ENCODE results near the gene UGT1A6.

DNA sequence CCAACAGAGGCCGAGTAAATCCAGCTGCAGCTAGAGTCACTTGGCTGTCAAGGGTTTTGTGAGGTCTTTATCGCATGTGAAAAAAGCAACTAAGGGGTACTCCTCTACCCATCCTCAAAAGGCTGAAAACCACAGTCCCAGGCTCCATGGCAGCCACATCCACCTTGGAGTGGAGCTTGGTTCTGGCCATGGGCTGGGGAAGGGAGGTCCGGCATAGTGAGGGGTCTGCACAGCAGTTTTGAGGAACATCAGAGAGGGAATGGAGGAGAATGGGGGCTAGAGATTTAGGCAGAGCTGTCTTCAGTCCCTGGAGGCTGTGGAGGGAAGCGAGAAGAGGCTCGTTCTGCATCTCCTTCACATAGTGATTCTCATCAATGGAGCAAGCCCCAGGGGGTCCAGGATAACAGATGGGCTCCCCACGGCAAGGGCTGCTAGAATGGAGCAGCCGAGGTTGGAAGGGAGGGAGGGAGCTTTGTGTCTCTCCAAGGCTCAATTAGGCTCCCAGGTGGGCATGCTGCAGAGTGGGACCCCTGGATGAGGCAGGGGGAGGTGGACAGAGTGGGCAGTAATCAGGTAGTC, 106.5 kb downstream of the UGT1A6 start:
- TF ChIP-seq ZZZ3 (CRISPR knock-in tag; IDR thresholded peaks at IDR 0.05; ENCODE audit: borderline replicate concordance) (no peak), GABPA (IDR thresholded peaks at IDR 0.05; ENCODE audit: low read depth, low read length) (no peak), GABPA (CRISPR knock-in tag; IDR thresholded peaks at IDR 0.05; ENCODE audit: low read depth) (no peak), TARDBP (CRISPR knock-in tag; IDR thresholded peaks at IDR 0.05) (no peak), NFYB (CRISPR knock-in tag; IDR thresholded peaks at IDR 0.05) (no peak), ZBTB7A (CRISPR knock-in tag; IDR thresholded peaks at IDR 0.05) (no peak), DNMT1 (CRISPR knock-in tag; IDR thresholded peaks at IDR 0.05) (no peak)
- TF ChIP-seq, protein P1, sequence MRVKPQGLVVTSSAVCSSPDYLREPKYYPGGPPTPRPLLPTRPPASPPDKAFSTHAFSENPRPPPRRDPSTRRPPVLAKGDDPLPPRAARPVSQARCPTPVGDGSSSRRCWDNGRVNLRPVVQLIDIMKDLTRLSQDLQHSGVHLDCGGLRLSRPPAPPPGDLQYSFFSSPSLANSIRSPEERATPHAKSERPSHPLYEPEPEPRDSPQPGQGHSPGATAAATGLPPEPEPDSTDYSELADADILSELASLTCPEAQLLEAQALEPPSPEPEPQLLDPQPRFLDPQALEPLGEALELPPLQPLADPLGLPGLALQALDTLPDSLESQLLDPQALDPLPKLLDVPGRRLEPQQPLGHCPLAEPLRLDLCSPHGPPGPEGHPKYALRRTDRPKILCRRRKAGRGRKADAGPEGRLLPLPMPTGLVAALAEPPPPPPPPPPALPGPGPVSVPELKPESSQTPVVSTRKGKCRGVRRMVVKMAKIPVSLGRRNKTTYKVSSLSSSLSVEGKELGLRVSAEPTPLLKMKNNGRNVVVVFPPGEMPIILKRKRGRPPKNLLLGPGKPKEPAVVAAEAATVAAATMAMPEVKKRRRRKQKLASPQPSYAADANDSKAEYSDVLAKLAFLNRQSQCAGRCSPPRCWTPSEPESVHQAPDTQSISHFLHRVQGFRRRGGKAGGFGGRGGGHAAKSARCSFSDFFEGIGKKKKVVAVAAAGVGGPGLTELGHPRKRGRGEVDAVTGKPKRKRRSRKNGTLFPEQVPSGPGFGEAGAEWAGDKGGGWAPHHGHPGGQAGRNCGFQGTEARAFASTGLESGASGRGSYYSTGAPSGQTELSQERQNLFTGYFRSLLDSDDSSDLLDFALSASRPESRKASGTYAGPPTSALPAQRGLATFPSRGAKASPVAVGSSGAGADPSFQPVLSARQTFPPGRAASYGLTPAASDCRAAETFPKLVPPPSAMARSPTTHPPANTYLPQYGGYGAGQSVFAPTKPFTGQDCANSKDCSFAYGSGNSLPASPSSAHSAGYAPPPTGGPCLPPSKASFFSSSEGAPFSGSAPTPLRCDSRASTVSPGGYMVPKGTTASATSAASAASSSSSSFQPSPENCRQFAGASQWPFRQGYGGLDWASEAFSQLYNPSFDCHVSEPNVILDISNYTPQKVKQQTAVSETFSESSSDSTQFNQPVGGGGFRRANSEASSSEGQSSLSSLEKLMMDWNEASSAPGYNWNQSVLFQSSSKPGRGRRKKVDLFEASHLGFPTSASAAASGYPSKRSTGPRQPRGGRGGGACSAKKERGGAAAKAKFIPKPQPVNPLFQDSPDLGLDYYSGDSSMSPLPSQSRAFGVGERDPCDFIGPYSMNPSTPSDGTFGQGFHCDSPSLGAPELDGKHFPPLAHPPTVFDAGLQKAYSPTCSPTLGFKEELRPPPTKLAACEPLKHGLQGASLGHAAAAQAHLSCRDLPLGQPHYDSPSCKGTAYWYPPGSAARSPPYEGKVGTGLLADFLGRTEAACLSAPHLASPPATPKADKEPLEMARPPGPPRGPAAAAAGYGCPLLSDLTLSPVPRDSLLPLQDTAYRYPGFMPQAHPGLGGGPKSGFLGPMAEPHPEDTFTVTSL (CRISPR knock-in tag; IDR thresholded peaks at IDR 0.05; ENCODE audit: borderline replicate concordance) = no peak
- TF ChIP-seq, protein P2, sequence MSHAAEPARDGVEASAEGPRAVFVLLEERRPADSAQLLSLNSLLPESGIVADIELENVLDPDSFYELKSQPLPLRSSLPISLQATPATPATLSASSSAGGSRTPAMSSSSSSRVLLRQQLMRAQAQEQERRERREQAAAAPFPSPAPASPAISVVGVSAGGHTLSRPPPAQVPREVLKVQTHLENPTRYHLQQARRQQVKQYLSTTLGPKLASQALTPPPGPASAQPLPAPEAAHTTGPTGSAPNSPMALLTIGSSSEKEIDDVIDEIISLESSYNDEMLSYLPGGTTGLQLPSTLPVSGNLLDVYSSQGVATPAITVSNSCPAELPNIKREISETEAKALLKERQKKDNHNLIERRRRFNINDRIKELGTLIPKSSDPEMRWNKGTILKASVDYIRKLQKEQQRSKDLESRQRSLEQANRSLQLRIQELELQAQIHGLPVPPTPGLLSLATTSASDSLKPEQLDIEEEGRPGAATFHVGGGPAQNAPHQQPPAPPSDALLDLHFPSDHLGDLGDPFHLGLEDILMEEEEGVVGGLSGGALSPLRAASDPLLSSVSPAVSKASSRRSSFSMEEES (CRISPR knock-in tag; IDR thresholded peaks at IDR 0.05) = no peak
- TF ChIP-seq, protein P3, sequence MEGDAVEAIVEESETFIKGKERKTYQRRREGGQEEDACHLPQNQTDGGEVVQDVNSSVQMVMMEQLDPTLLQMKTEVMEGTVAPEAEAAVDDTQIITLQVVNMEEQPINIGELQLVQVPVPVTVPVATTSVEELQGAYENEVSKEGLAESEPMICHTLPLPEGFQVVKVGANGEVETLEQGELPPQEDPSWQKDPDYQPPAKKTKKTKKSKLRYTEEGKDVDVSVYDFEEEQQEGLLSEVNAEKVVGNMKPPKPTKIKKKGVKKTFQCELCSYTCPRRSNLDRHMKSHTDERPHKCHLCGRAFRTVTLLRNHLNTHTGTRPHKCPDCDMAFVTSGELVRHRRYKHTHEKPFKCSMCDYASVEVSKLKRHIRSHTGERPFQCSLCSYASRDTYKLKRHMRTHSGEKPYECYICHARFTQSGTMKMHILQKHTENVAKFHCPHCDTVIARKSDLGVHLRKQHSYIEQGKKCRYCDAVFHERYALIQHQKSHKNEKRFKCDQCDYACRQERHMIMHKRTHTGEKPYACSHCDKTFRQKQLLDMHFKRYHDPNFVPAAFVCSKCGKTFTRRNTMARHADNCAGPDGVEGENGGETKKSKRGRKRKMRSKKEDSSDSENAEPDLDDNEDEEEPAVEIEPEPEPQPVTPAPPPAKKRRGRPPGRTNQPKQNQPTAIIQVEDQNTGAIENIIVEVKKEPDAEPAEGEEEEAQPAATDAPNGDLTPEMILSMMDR (CRISPR knock-in tag; IDR thresholded peaks at IDR 0.05) = no peak
- TF ChIP-seq, protein P4, sequence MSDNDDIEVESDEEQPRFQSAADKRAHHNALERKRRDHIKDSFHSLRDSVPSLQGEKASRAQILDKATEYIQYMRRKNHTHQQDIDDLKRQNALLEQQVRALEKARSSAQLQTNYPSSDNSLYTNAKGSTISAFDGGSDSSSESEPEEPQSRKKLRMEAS (IDR thresholded peaks at IDR 0.05) = no peak

Measured in HepG2 (cell line).